Subcutaneous abdominal adipose tissue (tissue), 5 donors: ENCODE measurements around the gene EHMT1.

Source experiments
- H3K27ac ChIP-seq: one replicate; pipeline ENCODE4 v1.7.0; 2013; ENCODE audit warnings: low read depth, mild to moderate bottlenecking, inconsistent platforms, low read length, moderate library complexity
- H3K27me3 ChIP-seq, 5 donors: one replicate each; pipeline ENCODE4 v1.7.0; 2013; ENCODE audit warnings: low read length in 5 of 5, inconsistent platforms in 1 of 5; ENCODE audit not compliant: control insufficient read depth in 5 of 5, insufficient read depth in 4 of 5
- H3K36me3 ChIP-seq, 5 donors: one replicate each; pipeline ENCODE4 v1.7.0; 2013; ENCODE audit warnings: low read length in 5 of 5; ENCODE audit not compliant: control insufficient read depth in 5 of 5, insufficient read depth in 5 of 5
- H3K4me1 ChIP-seq, 5 donors: one replicate each; pipeline ENCODE4 v1.7.0; 2013; ENCODE audit warnings: low read length in 5 of 5, mild to moderate bottlenecking in 3 of 5, moderate library complexity in 1 of 5; ENCODE audit not compliant: control insufficient read depth in 5 of 5, insufficient read depth in 5 of 5
- H3K4me3 ChIP-seq, 5 donors: one replicate each; pipeline ENCODE4 v1.7.0; 2013; ENCODE audit warnings: low read length in 5 of 5, low read depth in 1 of 5
- H3K9ac ChIP-seq, 5 donors: one replicate each; pipeline ENCODE4 v1.7.0; 2013; ENCODE audit warnings: low read length in 5 of 5, mild to moderate bottlenecking in 4 of 5, moderate library complexity in 3 of 5
- H3K9me3 ChIP-seq, 5 donors: one replicate each; pipeline ENCODE4 v1.7.0; 2013; ENCODE audit warnings: low read length in 5 of 5; ENCODE audit not compliant: control insufficient read depth in 5 of 5
- donor health status: healthy.
- donor health status: healthy.
- donor health status: healthy.
- donor health status: healthy.
- donor health status: healthy.

EHMT1 gene

GRCh38 chr9:137697193-137697592, 78.4 kb downstream of the EHMT1 start:
- H3K36me3 ChIP-seq = no peaks in the 10 kb centered on the region
- H3K27ac ChIP-seq = no peak overlapping the region
- H3K27me3 ChIP-seq = no peaks in the 10 kb centered on the region
- H3K4me3 ChIP-seq = no peak overlapping the region
- peaks cover 2 to 24% (median 19%) of the 10 kb centered on the region in 5 donors for H3K4me1 ChIP-seq
- no peak overlapping the region for H3K9ac ChIP-seq
- H3K9me3 ChIP-seq = no peaks in the 10 kb centered on the region

GRCh38 chr9:137697832-137698231, 79.0 kb downstream of the EHMT1 start:
- H3K9me3 ChIP-seq = peaks cover 0 to 2% (median under 1%) of the 10 kb centered on the region in 5 donors
- H3K36me3 ChIP-seq = no peaks in the 10 kb centered on the region
- H3K4me1 ChIP-seq = peaks cover 2 to 20% (median 13%) of the 10 kb centered on the region in 5 donors
- no peak overlapping the region for H3K9ac ChIP-seq
- H3K27ac ChIP-seq = no peak overlapping the region
- no peaks in the 10 kb centered on the region for H3K27me3 ChIP-seq
- H3K4me3 ChIP-seq = no peak overlapping the region

- Histone ChIP-seq H3K27me3 (no peaks in the 10 kb centered on the region), H3K4me3 (no peak overlapping the region), H3K4me1 (peaks cover 0 to 14% (median 5%) of the 10 kb centered on the region in 5 donors), H3K27ac (no peak overlapping the region), H3K36me3 (no peaks in the 10 kb centered on the region), H3K9me3 (peaks cover 0 to 6% (median 4%) of the 10 kb centered on the region in 5 donors), H3K9ac (no peak overlapping the region)
Observed at GRCh38 chr9:137700911-137701310, 82.1 kb downstream of the EHMT1 start.

GRCh38 chr9:137702615-137703379, 84.0 kb downstream of the EHMT1 start:
- Histone ChIP-seq H3K9me3 (peaks cover 0 to 6% (median 4%) of the 10 kb centered on the region in 5 donors), H3K9ac (no peak overlapping the region), H3K4me3 (no peak overlapping the region), H3K36me3 (no peaks in the 10 kb centered on the region), H3K27me3 (no peaks in the 10 kb centered on the region), H3K4me1 (peaks cover 0 to 13% (median 10%) of the 10 kb centered on the region in 5 donors), H3K27ac (no peak overlapping the region)

GRCh38 chr9:137703842-137704508, 85.2 kb downstream of the EHMT1 start:
- Histone ChIP-seq H3K4me3 (no peak overlapping the region), H3K36me3 (no peaks in the 10 kb centered on the region), H3K27ac (no peak overlapping the region), H3K9me3 (peaks cover 0 to 6% (median 4%) of the 10 kb centered on the region in 5 donors), H3K4me1 (peaks cover 0 to 13% (median 10%) of the 10 kb centered on the region in 5 donors), H3K9ac (no peak overlapping the region), H3K27me3 (no peaks in the 10 kb centered on the region)

GRCh38 chr9:137705443-137705863, 86.6 kb downstream of the EHMT1 start:
- Histone ChIP-seq H3K36me3 (peaks cover 0 to 3% (median 0%) of the 10 kb centered on the region in 5 donors), H3K4me3 (no peak overlapping the region), H3K9me3 (peaks cover 0 to 6% (median 4%) of the 10 kb centered on the region in 5 donors), H3K4me1 (peaks cover 0 to 10% (median 9%) of the 10 kb centered on the region in 5 donors), H3K27ac (no peak overlapping the region), H3K27me3 (no peaks in the 10 kb centered on the region), H3K9ac (no peak overlapping the region)

GRCh38 chr9:137705906-137706305, 87.1 kb downstream of the EHMT1 start:
- Histone ChIP-seq H3K4me1 (peaks cover 0 to 12% (median 7%) of the 10 kb centered on the region in 5 donors), H3K9me3 (peaks cover 0 to 6% (median 4%) of the 10 kb centered on the region in 5 donors), H3K27me3 (no peaks in the 10 kb centered on the region), H3K9ac (no peak overlapping the region), H3K27ac (no peak overlapping the region), H3K36me3 (peaks cover 0 to 3% (median 0%) of the 10 kb centered on the region in 5 donors), H3K4me3 (no peak overlapping the region)

- Histone ChIP-seq H3K27me3 (no peaks in the 10 kb centered on the region), H3K4me1 (peaks cover 0 to 15% (median 6%) of the 10 kb centered on the region in 5 donors), H3K27ac (no peak overlapping the region), H3K36me3 (peaks cover 0 to 17% (median 13%) of the 10 kb centered on the region in 5 donors), H3K4me3 (no peak overlapping the region), H3K9ac (no peak overlapping the region), H3K9me3 (peaks cover 0 to 6% (median 4%) of the 10 kb centered on the region in 5 donors)
Observed at GRCh38 chr9:137707361-137707760, 88.6 kb downstream of the EHMT1 start.

- Histone ChIP-seq H3K9me3 (no peaks in the 10 kb centered on the region), H3K4me3 (no peak overlapping the region), H3K4me1 (peaks cover 0 to 15% (median 6%) of the 10 kb centered on the region in 5 donors), H3K27ac (no peak overlapping the region), H3K36me3 (peaks cover 0 to 18% (median 14%) of the 10 kb centered on the region in 5 donors), H3K9ac (no peak overlapping the region), H3K27me3 (no peaks in the 10 kb centered on the region)
Observed at GRCh38 chr9:137708590-137709284, 89.9 kb downstream of the EHMT1 start.
